Activated CD8-positive, alpha-beta memory T cell treated with anti-CD3 and anti-CD28 coated beads, Interleukin-2, amount 50 U/mL, for 1 hour (primary cell): ENCODE results near the gene BBX.

Experiments
- DNase-seq: peaks from one replicate; pipeline ENCODE4 v3.0.0-alpha.2; 2020; ENCODE audit errors: extremely low read depth

Gene BBX

DNA sequence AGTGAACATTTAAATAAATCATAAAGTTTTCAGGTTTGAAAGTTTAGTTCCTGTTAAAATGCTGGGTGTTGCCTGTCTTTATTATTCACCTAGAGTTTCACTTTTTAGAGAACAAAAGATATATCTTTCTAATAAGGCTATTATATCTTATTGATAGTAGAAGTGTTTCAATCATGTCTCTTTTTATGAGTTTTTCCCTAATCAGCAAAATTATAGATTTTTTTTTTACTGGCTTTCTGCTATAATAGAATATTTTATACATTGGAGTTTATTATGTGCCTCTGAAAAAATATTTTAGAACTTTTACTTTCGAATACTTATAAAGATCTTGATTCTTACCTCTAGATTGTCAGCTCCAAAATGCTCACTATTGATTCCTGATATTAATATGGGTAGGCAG lies 131.5 kb downstream of the BBX start:
- no peak for DNase-seq

DNA sequence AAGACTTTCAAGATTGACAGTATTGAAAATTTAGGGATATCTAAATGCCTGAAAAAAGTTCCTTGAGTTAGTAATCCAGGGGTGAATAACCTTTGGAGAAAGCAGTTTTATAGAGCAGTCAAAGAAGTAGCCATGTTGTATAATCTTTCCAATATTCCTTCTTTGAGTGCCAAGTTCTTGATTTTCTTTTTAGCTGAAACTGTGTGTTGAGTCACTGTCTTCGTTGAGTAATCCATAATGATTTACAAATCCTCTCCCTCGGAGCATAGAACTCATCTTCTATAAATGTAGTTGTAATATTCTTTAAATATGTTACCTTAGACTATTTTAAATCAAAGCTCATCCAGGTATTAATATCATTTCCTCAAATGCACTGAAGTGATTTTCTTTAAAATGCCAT lies 135.2 kb downstream of the BBX start:
- no peak for DNase-seq

DNA sequence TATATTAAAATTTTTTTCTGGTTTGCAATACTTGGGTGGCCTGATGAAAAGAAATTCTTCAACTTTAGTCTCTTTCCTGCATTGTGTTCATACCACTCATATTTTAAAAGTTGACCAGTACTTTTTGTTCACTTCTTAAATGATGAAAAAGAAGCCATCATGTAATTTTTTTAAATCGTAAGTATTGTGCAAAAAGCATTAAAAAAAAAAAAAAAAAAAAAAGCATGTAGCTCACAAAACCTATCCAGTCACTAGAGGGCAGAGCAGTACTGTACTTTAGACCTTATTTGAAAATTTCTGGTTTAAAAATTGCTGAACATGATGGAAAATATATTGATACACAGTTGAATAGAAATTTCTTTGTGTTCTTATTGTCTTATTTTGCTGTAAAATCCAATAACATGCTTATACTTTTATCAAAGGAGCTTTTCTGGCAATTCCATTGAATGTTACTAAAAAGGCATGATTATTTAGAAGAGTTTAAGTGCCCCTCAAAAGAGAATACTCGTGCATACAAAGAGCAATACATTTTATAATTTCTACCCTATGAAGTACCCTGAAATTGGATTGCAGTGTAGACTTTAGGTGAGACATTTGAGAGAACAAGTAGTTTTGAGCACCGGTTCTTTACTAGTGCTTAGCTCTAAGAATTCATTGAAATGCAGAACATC lies 137.7 kb downstream of the BBX start:
- no peak for DNase-seq

DNA sequence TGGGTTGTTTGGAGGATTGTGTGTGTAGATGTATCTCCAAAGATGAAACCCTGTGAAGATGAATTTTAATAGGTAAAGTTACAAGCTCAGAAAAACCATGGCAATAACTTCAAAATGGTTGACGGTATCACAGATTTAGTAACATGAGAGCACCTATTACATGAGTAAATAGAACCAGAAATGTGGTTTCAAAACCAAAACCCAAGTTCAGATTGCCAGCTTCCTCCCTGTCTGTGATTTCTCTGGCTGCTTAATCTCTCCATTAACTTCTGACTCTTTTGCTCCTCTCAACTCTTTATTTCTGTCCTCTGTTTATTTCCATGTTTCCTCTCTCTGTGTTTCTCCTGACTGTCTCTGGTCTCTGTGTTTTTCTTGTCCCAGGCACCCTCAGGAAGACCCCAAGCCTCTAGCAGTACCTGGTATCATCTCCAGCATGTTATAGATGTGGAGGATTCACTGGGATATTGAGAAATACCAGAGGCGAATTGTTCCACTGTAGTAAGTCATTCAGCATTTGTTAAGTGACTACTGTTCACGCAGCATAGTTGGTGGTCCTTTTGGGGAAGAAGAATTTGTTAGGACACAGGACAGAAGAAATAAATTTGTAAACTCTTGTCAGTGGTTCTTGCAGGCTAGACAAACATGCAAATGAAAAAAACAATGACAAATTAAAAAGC lies 138.8 kb downstream of the BBX start:
- DNase-seq, result no peak

DNA sequence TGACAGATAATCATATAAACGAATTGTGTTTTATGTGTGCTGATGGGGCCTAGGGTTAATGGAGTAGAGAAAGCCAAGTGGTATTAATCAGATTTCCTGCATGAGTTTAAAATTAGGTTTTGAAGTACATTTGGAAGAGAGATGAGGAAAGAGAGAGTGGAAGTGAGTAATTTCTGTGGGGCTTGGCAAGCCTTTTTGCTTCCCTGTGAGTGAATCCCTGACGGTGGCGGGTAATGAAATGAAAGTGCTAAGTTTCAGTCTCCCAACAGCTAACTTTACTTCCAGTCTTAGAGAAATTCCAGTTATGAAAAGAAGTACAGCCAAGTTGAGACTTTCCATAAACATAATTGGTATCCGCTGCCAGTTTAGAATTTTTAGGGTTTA lies 139.4 kb downstream of the BBX start:
- DNase-seq, result no peak

DNA sequence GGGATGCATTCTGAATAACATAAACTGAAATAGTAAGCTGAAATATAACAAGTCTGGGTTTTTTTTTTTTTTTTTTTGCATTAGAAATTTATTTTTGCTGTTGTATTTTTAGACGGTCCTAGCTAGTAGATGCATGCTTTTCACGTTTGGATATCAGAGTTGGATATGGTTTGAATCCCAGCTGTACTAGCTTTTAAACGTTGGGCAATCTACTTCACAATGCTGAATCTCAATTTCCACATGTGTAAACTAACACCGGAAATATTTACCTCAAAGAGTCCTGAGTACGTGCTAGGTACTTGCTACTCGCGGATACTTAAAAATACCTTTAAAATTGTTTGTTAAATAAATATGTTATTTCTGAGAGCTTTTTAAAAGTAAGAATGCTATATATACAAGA lies 139.8 kb downstream of the BBX start:
- no peak for DNase-seq

DNA sequence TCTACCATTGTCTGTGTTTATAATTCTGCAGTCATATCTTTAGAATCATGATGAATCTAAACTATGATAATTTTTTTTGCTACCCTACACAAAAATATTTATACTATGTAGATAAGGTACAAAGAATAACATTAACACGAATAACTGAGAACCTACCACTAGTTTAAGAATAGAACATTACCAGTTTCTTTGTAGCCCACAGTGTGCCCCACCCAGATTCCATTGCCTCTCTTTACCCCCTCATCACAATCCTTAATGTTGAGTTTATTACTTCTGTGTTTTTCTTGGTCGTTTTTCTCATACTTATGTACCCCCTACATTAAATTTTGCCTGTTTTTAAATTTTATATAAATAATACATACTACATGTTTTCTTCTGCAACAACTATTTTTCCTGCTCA lies 140.5 kb downstream of the BBX start:
- no peak for DNase-seq

DNA sequence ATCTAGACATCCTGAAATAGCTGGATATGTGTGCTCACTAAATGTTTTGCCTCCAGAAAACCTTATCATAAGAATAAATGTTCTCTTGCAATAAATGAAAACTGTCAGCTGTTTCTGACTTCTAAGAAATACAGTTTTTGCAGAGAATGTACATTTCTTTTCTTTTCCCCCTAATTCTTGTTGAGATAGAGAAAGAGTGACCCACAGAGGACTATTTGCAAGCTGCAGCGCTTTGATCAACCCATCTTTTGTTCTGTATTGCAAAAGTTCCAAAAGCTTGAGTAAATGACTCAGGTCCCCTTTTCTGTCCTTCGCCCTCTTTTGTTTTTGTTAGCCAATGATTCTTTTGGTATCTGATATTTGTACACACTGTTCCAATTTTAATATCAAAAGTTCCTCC lies 141.9 kb downstream of the BBX start:
- no peak for DNase-seq

DNA sequence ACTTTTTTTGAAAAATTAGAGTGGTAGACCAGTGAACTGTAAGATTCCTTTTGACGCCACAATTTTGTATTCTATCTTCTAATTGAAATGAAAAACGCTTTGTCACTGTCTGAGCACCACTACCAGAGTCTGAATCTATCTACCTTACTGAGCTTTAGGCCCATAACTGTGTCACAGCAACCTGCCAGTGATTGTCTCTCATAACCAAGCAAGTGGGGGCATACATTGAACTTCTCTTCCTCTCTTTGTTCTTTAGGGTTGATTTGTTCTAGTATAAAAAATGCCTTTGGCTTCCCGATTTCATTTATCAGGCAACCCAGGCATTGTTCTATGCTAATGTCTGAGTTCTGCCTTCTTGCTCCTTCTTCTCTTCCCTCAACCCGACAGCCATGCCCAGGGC lies 142.6 kb downstream of the BBX start:
- DNase-seq, result no peak

DNA sequence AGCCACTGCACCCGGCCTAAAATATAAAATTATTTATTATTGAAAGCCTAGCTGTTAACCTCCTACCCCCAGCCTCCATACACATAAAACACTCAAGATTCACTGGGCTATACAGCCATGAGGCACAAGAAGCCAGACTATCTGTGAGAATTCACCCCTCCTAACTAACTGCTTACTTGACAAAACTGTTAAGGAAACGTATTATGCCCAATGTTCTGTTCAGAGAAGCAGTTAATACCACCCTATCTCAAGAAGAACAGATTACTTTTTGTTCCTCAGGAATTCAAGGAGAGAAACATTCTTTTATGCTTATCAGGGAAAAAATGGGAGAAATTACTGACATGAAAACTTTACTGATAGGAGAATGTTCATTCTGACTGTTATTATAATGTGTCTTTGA lies 144.1 kb downstream of the BBX start:
- DNase-seq, result no peak

DNA sequence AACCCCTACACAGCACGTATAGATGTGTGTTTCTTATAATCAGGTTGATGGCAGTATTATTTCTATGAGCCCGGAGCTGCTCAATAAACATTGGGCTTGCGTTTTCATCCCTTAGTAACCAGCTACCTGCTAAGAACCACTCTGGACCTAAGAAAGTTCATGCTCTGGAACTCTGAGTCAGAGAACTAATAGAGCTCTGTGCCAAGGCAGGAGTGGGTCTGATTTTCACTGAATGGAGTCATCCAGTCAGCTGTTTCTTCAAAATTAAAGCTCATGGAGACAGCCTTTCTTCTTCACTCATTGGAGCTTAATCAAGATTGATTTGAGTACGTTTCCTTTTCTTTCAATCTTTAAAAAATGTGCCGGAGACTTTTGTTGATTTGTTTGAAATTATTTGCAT lies 145.7 kb downstream of the BBX start:
- no peak for DNase-seq

DNA sequence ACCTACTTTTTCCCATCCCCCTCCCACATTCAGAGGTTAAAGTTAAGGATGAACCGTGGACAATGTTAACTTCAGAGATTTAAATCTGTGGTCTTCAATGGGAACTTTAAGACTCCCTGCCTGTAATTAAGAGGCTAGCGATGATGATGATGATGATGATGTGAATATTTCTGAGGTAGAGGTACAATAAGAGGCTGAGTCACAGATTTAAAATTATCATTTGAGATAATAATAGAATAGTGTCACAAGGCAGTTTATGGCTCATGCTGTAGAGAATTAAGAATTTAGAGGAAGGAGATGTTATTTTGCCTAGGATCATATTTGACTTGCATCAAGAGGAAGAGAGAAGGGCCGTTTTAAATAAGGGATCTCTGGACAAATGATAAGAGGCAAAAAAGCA lies 146.2 kb downstream of the BBX start:
- DNase-seq, result no peak

DNA sequence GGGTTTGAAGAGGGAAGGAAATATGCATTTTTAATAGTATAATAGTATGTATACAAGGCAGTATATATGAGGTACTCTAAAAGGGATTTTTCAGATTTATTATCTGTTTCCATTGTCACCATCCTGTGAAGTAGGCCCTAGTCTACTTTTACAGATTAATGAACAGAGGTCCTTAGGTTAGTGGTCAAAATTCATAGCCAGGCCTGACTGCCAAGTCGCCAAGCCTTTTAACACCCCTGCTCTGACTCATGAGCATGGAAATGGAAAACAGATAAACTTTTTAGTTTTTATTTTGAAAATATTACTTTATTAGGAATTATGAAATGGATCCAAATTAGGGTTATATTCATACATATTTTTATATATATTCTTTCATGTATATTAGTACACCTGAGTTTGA lies 146.9 kb downstream of the BBX start:
- DNase-seq, result no peak

DNA sequence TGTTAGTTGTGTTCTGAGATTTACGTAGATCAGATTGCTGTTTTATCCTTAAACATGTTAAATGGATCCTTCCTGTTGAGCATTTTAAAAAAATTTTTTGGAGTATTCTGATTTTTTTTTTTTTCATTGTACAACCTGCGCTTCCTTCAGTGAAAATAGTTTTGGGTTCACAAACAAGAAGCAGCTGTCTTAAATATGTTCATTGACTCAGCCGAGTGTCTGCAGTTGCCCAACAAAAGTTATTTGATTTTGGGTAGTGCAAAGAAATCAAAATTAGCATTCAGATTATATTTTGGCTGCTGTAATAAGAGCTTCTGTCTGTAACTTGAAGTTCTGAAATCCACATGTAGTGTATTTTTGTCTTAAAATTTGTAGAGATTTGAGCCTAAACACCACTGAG lies 148.2 kb downstream of the BBX start:
- DNase-seq, result no peak

DNA sequence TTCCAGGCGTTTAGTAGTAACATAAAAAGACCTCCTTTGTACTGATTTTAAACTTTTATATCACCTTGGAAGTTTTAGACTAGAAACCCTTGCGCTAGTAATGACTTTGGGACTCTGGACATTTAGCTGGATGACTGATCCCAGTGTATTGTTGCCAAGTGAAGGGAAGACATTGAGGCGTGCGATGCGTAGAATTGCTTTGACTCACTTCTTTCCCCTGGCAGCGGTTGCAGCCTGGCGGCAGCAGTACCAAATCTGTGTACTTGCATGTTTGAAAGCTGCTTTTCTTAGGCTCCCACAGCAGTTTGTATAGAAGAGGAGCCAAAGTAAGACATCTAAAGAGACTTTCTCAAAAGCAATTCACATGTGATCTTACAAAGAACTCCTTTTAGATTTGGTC lies 151.6 kb downstream of the BBX start:
- DNase-seq, result no peak

DNA sequence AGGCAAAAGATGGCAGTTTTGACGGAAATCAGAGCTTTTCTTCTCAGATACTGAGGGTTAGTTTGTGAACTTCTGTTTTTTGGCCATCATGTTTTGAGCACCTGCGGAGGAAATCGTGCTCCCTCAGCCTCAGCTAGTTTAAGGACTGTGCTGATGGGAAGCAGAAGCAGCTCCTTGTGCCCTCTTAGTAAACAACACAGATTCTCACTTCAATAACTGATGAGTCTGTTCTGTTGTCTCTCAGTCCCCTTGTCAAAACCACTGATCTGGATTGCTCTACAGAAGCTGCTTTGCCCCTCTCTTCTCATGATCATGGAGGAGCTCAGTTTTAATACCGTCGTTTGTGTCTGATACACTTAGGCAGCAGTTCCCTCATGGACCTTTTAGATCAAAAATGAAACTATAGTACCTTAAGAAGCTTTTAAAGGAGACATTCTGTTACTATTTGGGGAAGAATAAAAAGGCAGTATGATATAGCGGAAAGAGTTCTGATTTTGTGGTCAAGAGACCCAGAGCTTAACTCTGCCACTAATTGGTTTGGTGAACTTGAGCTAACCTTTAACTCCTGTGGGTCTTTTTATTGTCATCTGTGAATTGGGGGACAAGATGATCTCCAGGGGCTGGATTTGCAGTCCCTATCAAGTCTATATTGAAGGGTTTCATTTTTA lies 152.6 kb downstream of the BBX start:
- DNase-seq, result no peak

DNA sequence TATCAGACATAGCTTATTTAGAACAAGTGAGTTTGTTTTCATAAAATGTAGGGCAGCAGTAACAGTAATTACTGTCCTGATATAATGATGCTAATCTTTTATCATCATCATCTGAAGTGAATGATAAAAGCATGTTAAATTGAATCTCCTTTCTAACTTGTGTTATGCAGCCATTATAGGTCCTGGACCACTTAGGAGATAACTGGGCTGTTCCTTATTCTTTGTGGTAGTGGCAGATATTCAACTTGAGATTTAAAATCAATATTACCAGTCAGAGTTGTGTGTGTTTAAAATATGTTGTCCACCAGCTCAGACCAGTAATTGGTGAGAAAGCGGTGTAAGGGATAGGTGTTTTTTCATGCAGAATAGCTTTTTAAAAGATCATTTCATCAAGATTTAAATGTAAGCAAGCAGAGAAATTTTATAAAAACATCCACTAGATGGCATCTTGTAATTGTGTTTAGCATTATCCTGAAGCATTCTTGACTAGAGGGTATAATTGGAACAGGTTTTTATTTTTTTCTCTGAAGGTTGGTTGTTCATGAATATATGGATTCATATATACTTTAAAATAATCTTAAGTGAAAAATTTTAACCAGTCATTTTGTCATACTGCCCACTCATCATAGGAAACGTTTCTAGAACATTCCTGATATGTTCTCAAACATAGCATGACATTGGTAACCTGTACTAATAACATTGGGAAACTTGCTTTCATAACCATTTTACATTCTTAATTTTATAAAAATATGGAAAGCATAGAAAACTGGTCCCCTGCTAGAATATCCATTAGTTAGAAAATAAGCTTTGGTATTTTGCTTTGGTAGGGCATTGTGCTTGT lies 153.9 kb downstream of the BBX start:
- DNase-seq, result no peak

DNA sequence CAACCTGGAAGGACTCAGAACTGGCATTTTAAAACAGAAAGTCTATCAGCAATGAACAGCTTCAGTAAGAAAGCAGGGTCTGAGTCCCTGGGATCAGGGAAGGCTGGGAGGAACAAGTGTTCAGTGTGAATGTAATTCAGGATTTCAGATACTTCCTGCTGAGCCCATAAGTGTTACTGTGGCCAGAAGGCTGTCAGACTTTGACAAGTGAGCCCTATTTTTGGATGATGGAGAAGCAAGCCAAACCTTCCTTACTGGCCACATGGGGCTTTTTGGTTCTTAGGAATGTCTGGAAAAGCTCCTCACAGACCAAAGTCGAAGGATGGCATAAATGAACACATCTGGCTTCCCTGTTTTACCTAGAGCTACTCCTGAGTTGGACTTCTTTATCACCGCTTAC lies 157.2 kb downstream of the BBX start:
- DNase-seq, result no peak

DNA sequence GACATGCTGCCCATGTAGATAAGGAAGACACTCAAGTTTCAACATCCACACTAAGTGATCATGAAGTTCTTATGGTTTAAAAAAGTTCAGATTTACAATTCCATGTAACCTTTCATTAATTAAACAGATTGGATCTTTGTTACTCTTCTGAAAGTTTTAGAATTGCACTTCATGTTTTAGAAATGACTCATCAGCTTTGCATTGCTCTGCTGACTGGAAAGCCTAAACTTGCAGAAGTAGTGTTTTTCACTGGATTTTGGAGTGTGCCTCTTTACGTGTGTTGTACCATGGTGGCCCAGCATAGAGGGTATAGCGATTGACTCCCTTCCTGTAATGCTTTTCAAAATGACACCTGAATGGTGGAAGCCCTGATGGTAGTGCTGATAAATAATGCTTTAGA lies 157.9 kb downstream of the BBX start:
- no peak for DNase-seq

DNA sequence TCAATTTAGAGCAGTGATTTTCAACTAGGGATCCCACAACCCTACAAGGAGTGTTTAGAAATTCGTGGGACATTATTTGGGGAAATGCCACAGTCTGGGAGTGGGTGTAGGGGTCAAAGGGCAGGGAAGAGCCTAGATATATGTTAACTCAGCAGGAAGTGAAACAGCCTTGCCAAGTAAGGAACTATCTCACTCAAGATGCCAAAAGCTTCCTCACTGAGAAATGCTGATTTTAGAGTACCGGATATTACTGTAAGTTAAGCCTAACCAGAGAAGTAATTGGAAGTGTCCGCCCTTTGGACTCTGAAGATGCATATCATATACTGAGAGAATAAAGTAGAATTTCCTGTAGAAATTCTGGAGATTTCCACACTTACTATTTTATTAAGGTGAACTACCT lies 158.6 kb downstream of the BBX start:
- DNase-seq, result no peak

DNA sequence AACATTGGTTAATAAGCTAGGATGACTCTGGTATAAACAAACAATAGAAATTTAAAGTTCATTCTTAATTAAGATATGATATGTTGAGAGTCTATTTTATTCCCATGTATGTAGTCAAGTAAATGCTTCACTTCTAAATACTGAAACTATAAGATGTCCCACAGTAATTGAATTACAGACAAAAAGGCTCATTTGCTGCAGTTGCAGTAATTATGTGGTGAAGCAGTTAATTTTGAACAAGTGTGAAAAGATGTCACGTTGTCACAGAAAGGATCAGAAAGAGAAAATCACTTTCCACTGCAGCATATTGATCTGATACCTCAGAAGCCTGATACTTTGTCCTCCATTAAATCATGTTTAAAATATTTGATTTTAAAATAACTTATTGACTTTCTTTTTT lies 159.8 kb downstream of the BBX start:
- DNase-seq, result no peak

DNA sequence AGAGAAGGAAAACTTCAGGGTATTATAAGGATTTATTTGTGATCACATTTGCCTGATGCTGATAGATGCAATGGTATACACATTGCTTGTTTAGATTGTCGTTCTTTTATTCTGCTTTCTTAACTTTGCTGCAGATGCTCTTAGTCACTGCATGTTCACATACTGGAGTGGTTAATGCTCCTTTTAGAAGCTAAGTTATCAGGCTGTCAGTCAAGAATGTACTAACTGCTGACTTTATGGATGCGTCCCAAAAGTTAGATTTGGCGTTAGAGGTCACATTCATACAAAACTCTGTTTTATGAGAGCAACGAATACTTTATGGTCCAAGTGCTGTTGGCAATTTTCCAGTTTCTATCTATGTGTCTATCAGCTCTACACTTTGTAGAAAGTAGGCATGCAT lies 160.7 kb downstream of the BBX start:
- DNase-seq, result no peak
